H1 (cell line): ENCODE measurements around the gene PDE4D. TPM values are rescaled to one million over a fixed set of nuclear protein-coding genes. Genes with fewer than 3 reads are reported as not detected.

Source experiments
- CTCF ChIA-PET: fragments of 300-600 bp; sonication (Branson Sonifier 250); formaldehyde crosslinking; loops from one replicate; lab custom pipeline; 2021; ENCODE audit not compliant: partially characterized antibody; lab: Charles Lee
- POLR2A ChIA-PET: fragments of 300-600 bp; sonication (Branson Sonifier 250); formaldehyde crosslinking; loops from one replicate; lab custom pipeline; 2021; ENCODE audit warnings: inconsistent platforms; ENCODE audit not compliant: partially characterized antibody; lab: Charles Lee
- DNase-seq, 2 experiments: peaks; one replicate each; pipeline versions ENCODE4 v3.0.0 to v3.0.0-alpha.2; 2010 to 2022; ENCODE audit warnings: low spot score in 2 of 2, low read depth in 1 of 2, mixed read lengths in 1 of 2
- FAIRE-seq: peaks from 2 replicates; lab custom pipeline; 2011; peaks lifted over from hg19 to GRCh38; lab: Jason Lieb, UNC
- H2AFZ ChIP-seq: 2 replicates; pipeline ENCODE4 v1.8.1; 2012; ENCODE audit warnings: low read length, inconsistent platforms
- H2AK5ac ChIP-seq: 2 replicates; pipeline ENCODE4 v1.6.1; 2013; ENCODE audit warnings: low read depth, low read length
- H2BK120ac ChIP-seq: replicated peaks from 2 replicates; pipeline ENCODE3; 2013; ENCODE audit warnings: low read depth, low read length, inconsistent platforms
- H2BK12ac ChIP-seq: 2 replicates; pipeline ENCODE4 v1.6.1; 2013; ENCODE audit warnings: low read depth, low read length
- H2BK15ac ChIP-seq: 2 replicates; pipeline ENCODE4 v1.6.1; 2013; ENCODE audit warnings: low read length
- H2BK20ac ChIP-seq: 2 replicates; pipeline ENCODE4 v1.6.1; 2013; ENCODE audit warnings: low read length
- H2BK5ac ChIP-seq: 2 replicates; pipeline ENCODE4 v1.6.1; 2013; ENCODE audit warnings: low read depth, low read length
- H3K14ac ChIP-seq: 2 replicates; pipeline ENCODE4 v1.6.1; 2013; ENCODE audit warnings: inconsistent platforms; ENCODE audit not compliant: insufficient read length
- H3K18ac ChIP-seq: 2 replicates; pipeline ENCODE4 v1.6.1; 2013; ENCODE audit warnings: low read length; ENCODE audit errors: extremely low read depth
- H3K23ac ChIP-seq: 2 replicates; pipeline ENCODE4 v1.6.1; 2013; ENCODE audit warnings: inconsistent platforms; ENCODE audit not compliant: insufficient read length
- H3K23me2 ChIP-seq: 2 replicates; pipeline ENCODE4 v1.6.1; 2013; ENCODE audit warnings: low read depth, low read length
- H3K27ac ChIP-seq: 2 replicates; pipeline ENCODE4 v1.6.1; 2011; ENCODE audit warnings: low read depth, low read length, inconsistent platforms
- H3K27me3 ChIP-seq, 4 experiments: replicated peaks in 1 of 4; 1 replicate in 1 of 4; 2 replicates in 3 of 4; pipeline versions ENCODE4 v1.6.1 to v1.8.1; 2011 to 2013; ENCODE audit warnings: low read length in 3 of 4, mild to moderate bottlenecking in 3 of 4, inconsistent platforms in 2 of 4, mixed read lengths in 2 of 4, moderate library complexity in 1 of 4; ENCODE audit not compliant: control insufficient read depth in 3 of 4, insufficient read depth in 3 of 4; ENCODE audit errors: extremely low read depth in 1 of 4
- H3K36me3 ChIP-seq, 4 experiments: 2 replicates each; pipeline versions ENCODE4 v1.6.1 to v1.8.1; 2011 to 2013; ENCODE audit warnings: mild to moderate bottlenecking in 4 of 4, low read length in 3 of 4, moderate library complexity in 2 of 4, control low read depth in 1 of 4, inconsistent platforms in 1 of 4; ENCODE audit not compliant: insufficient read depth in 4 of 4, control insufficient read depth in 2 of 4
- H3K4ac ChIP-seq: replicated peaks from 2 replicates; pipeline ENCODE3; 2013; ENCODE audit warnings: low read length, low read depth, mixed read lengths, inconsistent platforms; ENCODE audit not compliant: insufficient read length
- H3K4me1 ChIP-seq, 4 experiments: replicated peaks in 1 of 4; 1 replicate in 1 of 4; 2 replicates in 3 of 4; pipeline versions ENCODE4 v1.6.1 to v1.8.1; 2011 to 2013; ENCODE audit warnings: low read length in 3 of 4, inconsistent platforms in 2 of 4, mixed read lengths in 1 of 4; ENCODE audit not compliant: insufficient read depth in 4 of 4, control insufficient read depth in 3 of 4
- H3K4me2 ChIP-seq, 2 experiments: 2 replicates each; pipeline versions ENCODE4 v1.6.1 to v1.8.1; 2011 to 2013; ENCODE audit warnings: low read depth in 2 of 2, low read length in 2 of 2, control low read depth in 1 of 2, inconsistent platforms in 1 of 2, mild to moderate bottlenecking in 1 of 2; ENCODE audit not compliant: insufficient read depth in 1 of 2
- H3K4me3 ChIP-seq, 4 experiments: fragments of 200-600, 300-600 bp in 1 of 4; sonication (generic), shearing (Covaris generic), sonication (Bioruptor Twin) in 1 of 4; 2 replicates each; pipeline versions ENCODE4 v1.5.1 to v1.8.1; 2011 to 2016; ENCODE audit warnings: low read length in 4 of 4, low read depth in 3 of 4, control low read depth in 2 of 4, inconsistent platforms in 2 of 4, mild to moderate bottlenecking in 2 of 4, mixed read lengths in 1 of 4, moderate library complexity in 1 of 4; ENCODE audit not compliant: insufficient read depth in 2 of 4; ENCODE audit errors: extremely low read depth in 1 of 4
- H3K56ac ChIP-seq: replicated peaks from 2 replicates; pipeline ENCODE3; 2013; ENCODE audit warnings: low read depth, mild to moderate bottlenecking, mixed read lengths, low read length, inconsistent platforms; ENCODE audit not compliant: insufficient read length
- H3K79me1 ChIP-seq: 2 replicates; pipeline ENCODE4 v1.6.1; 2013; ENCODE audit warnings: low read depth, low read length, control low read depth
- H3K79me2 ChIP-seq, 2 experiments: 2 replicates each; pipeline versions ENCODE4 v1.6.1 to v1.8.1; 2012 to 2013; ENCODE audit warnings: low read length in 2 of 2, mild to moderate bottlenecking in 2 of 2, inconsistent platforms in 1 of 2; ENCODE audit not compliant: insufficient read depth in 2 of 2, control insufficient read depth in 1 of 2
- H3K9ac ChIP-seq, 4 experiments: replicated peaks in 1 of 4; 1 replicate in 1 of 4; 2 replicates in 3 of 4; pipeline versions ENCODE4 v1.6.1 to v1.8.1; 2011 to 2013; ENCODE audit warnings: low read depth in 3 of 4, low read length in 3 of 4, control low read depth in 2 of 4, mild to moderate bottlenecking in 2 of 4, moderate library complexity in 2 of 4, inconsistent platforms in 1 of 4; ENCODE audit errors: extremely low read depth in 1 of 4
- H3K9me3 ChIP-seq, 2 experiments: 2 replicates each; pipeline versions ENCODE4 v1.6.1 to v1.8.1; 2012 to 2013; ENCODE audit warnings: mild to moderate bottlenecking in 2 of 2, moderate library complexity in 2 of 2, control low read depth in 1 of 2, inconsistent platforms in 1 of 2, low read depth in 1 of 2, low read length in 1 of 2, mixed read lengths in 1 of 2; ENCODE audit not compliant: insufficient read depth in 2 of 2
- H4K20me1 ChIP-seq, 2 experiments: replicated peaks in 1 of 2; 2 replicates each; pipeline versions ENCODE3 to v1.8.1; 2011 to 2013; ENCODE audit warnings: inconsistent platforms in 2 of 2, low read length in 2 of 2, mild to moderate bottlenecking in 1 of 2; ENCODE audit not compliant: insufficient read depth in 2 of 2, control insufficient read depth in 1 of 2
- H4K5ac ChIP-seq: 2 replicates; pipeline ENCODE4 v1.6.1; 2013; ENCODE audit warnings: low read length, low read depth, mixed read lengths, inconsistent platforms; ENCODE audit not compliant: insufficient read length
- H4K8ac ChIP-seq: 2 replicates; pipeline ENCODE4 v1.8.0; 2013; ENCODE audit warnings: mild to moderate bottlenecking, moderate library complexity, low read length, inconsistent platforms; ENCODE audit not compliant: insufficient read depth; ENCODE audit errors: extremely low read depth
- H4K91ac ChIP-seq: replicated peaks from 2 replicates; pipeline ENCODE3; 2013; ENCODE audit warnings: low read length, mixed read lengths, inconsistent platforms; ENCODE audit not compliant: insufficient read length
- CTBP2 ChIP-seq: IDR thresholded peaks from 2 replicates; pipeline ENCODE4 v1.7.0; 2011; ENCODE audit warnings: borderline replicate concordance, mild to moderate bottlenecking, moderate library complexity, mixed read lengths, low read length; ENCODE audit not compliant: insufficient read depth, insufficient read length
- EGR1 ChIP-seq: IDR thresholded peaks from 2 replicates; pipeline ENCODE4 v1.6.1; 2011; ENCODE audit warnings: low read depth, low read length, borderline replicate concordance
- KDM1A ChIP-seq: fragments of 200-600, 300-600 bp; sonication (generic); IDR thresholded peaks from 2 replicates; pipeline ENCODE4 v1.7.1; 2016; ENCODE audit warnings: mild to moderate bottlenecking, low read length, borderline replicate concordance
- POLR2A ChIP-seq, 2 experiments: IDR thresholded peaks; 1 replicate in 1 of 2; 2 replicates in 1 of 2; pipeline ENCODE4 v1.6.1; 2011; ENCODE audit warnings: low read depth in 2 of 2, low read length in 2 of 2, mild to moderate bottlenecking in 2 of 2; ENCODE audit errors: control extremely low read depth in 1 of 2
- RNF2 ChIP-seq: fragments of 200-900, 300-1000 bp; sonication (generic); IDR thresholded peaks from 2 replicates; pipeline ENCODE4 v1.7.1; 2016; ENCODE audit warnings: borderline replicate concordance, low read depth, mild to moderate bottlenecking, antibody characterized with exemption, low read length; ENCODE audit not compliant: poor library complexity, severe bottlenecking; ENCODE audit errors: missing control alignments
- SIRT6 ChIP-seq: IDR thresholded peaks from one replicate; pipeline ENCODE4 v1.7.1; 2012; ENCODE audit warnings: low read length, inconsistent platforms
- WGBS, 2 experiments: shearing (Covaris generic) in 1 of 2; methylation state at CpG; one replicate each; pipeline versions ENCODE4 v1.1.6 to v1.1.7; 2013 to 2015; ENCODE audit warnings: low lambda C conversion rate in 2 of 2, mixed read lengths in 2 of 2, inconsistent platforms in 1 of 2, low coverage in 1 of 2, missing lambda C conversion rate in 1 of 2; ENCODE audit not compliant: insufficient replicate concordance in 2 of 2, insufficient coverage in 1 of 2, insufficient read length in 1 of 2; ENCODE audit errors: extremely low coverage in 1 of 2, missing lambda C conversion rate in 1 of 2; 5-methylcytosine and 5-hydroxymethylcytosine counted together
- long read RNA-seq, 2 experiments: library from RNA in 1 of 2; library from capped mRNA in 1 of 2; stranded (forward); transcript quantifications; one replicate each; pipeline ENCODE4 v2.0.0, GENCODE V29; 2021; ENCODE audit warnings: inconsistent platforms in 1 of 2
- polyA minus RNA-seq, 3 experiments: library from RNA; depleted of rRNA, polyadenylated mRNA; stranded (reverse); fragments of >200 nt; gene quantifications; 1 replicate in 2 of 3; 2 replicates in 1 of 3; pipeline ENCODE4 v1.2.3, GENCODE V29; 2011
- polyA plus RNA-seq, 7 experiments: library from polyadenylated mRNA; depleted of rRNA in 3 of 7; stranded (reverse) in 5 of 7; unstranded in 2 of 7; fragments of >200 nt in 5 of 7; fragments of 200-250 nt in 2 of 7; gene quantifications; 1 replicate in 5 of 7; 2 replicates in 1 of 7; 4 replicates in 1 of 7; pipeline versions ENCODE4 v1.2.1 to v1.2.3, GENCODE V29; 2011 to 2013; ENCODE audit warnings: missing spikeins in 2 of 7, mixed read lengths in 2 of 7
- total RNA-seq: library from RNA; stranded (reverse); fragmentation: NEBNext Ultra II Directional; extraction: Animal tissue kit (Norgen Biotek cat#: 25700); gene quantifications from 2 replicates; pipeline ENCODE4 v1.2.1, GENCODE V29; 2021

Gene PDE4D
- 3.1 and 3.7 TPM in 2 replicates for total RNA-seq
- polyA plus RNA-seq (2011; rRNA removed): 0.88 and 2.3 TPM in 2 replicates
- polyA plus RNA-seq (2011; cell fraction: cytosol; rRNA removed): 0.52 TPM
- 1.9 TPM for polyA plus RNA-seq (2011; cell fraction: nucleus; rRNA removed)
- polyA plus RNA-seq (2012, experiment 1 of 2): 0.71 to 1.0 TPM (median 0.76 TPM) in 4 replicates
- polyA plus RNA-seq (2012, experiment 2 of 2): 0.05 TPM
- 0.85 TPM for polyA plus RNA-seq (2013, experiment 1 of 2)
- 0.99 TPM for polyA plus RNA-seq (2013, experiment 2 of 2)
- 7.3 and 9.0 TPM in 2 replicates for polyA minus RNA-seq (2011; rRNA and poly(A)+ RNA removed)
- 1.8 TPM for polyA minus RNA-seq (2011; cell fraction: cytosol; rRNA and poly(A)+ RNA removed)
- polyA minus RNA-seq (2011; cell fraction: nucleus; rRNA and poly(A)+ RNA removed): 11.8 TPM
- long read RNA-seq, experiment 1, partial matches to known transcripts: 1 of 2 reads
- long read RNA-seq, experiment 1, other reads (novel, unspliced or antisense): 1 of 2 reads
- long read RNA-seq, experiment 2: 0 reads

DNA sequence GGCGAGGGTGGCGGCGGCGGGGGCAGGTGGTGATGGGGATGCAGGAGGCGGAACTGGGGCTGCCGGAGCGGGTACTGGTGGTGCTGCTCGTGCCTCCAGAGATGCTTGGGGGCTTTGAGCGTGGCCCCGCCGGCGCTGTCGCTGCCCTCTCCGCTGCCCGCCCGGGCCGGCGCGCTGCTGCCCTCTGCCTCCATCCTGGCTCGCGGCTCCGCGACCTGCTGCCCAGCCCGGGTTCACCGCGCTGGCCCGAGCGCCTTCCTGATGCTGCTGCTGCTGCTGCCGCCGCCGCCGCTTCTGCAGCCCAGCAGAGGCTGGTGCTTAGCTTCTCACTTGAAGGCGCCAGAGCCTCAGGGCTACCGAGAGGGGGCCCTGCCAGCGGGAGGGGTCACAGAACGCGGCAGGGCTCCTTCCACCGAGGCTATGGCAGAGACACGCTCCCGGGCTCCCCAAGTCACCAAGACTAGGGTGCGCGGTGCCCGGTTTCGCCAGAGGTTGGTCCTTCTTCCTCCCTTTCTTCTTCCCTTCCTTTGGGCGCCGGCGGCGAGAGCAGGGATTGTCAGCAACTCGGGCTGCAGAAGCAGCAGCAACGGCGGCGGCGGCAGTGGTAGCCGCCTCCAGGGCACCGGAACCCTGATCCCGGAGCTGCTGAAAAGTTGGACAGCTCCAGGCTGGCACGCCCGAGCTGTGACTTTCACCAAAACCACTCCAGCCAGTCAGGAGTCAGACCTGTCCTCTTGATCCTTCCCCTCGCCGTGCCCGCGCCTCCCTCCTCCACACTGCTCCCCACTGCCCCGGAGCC, at the start of gene PDE4D:
TSS of gene PDE4D (minus strand) at position 298 of the 799 bp plus-strand sequence.
- Histone ChIP-seq H3K9me3 (no peaks in the 10 kb centered on the region), H2BK12ac (no peak within 1 kb of the TSS), H2BK20ac (no peak within 1 kb of the TSS), H3K4me2 (peak within 1 kb of the TSS; percentile 97 to 98), H2BK120ac (no peak within 1 kb of the TSS), H3K4me1 (peaks cover 0 to 10% (median 2%) of the 10 kb centered on the region in 4 experiments; a peak in 3 of 7 replicates), H2AFZ (peak within 1 kb of the TSS; percentile 86), H3K4ac (no peak within 1 kb of the TSS), H4K8ac (peak within 1 kb of the TSS; percentile 58; the same call in 1 of the 2 replicates), H3K18ac (no peak within 1 kb of the TSS), H3K27me3 (peaks cover 9 to 38% (median 32%) of the 10 kb centered on the region in 4 experiments), H3K79me1 (no peaks in the 10 kb centered on the region), H2BK5ac (no peak within 1 kb of the TSS), H4K91ac (no peak within 1 kb of the TSS), H3K27ac (no peak within 1 kb of the TSS), H3K36me3 (no peaks in the 10 kb centered on the region), H3K9ac (no peak within 1 kb of the TSS), H2AK5ac (no peak within 1 kb of the TSS), H2BK15ac (no peak within 1 kb of the TSS), H3K23ac (no peak within 1 kb of the TSS), H3K56ac (no peak within 1 kb of the TSS), H3K14ac (no peak within 1 kb of the TSS), H3K4me3 (peak within 1 kb of the TSS; percentile 48 to 64 (median 53)), H4K5ac (no peak within 1 kb of the TSS), H3K23me2 (peaks cover 21% of the 10 kb centered on the region), H3K79me2 (no peaks in the 10 kb centered on the region), H4K20me1 (no peaks in the 10 kb centered on the region)
- FAIRE-seq: peak; percentile 62
- WGBS, 2 experiments: 3% methylated on average over 29 of the region's 63 CpGs; no CpG with 5 or more reads in 1 of the 2 experiments
- POLR2A ChIA-PET: no interaction called here
- CTCF ChIA-PET: interaction anchor here (0.8 to 1.5 kb wide), 5 partner anchors 9 to 122 kb away, joined by 3 to 6 read pairs (median 3); no protein-coding TSS in a partner anchor
- peak; percentile 61 to 85 for DNase-seq
- no peak for TF ChIP-seq KDM1A
- no peak for TF ChIP-seq POLR2A (IDR thresholded peaks at IDR 0.05; ENCODE audit: control extremely low read depth in 1 of 2, low read depth in 2 of 2, low read length in 2 of 2)
- no peak for TF ChIP-seq SIRT6
- TF ChIP-seq EGR1: no peak
- TF ChIP-seq CTBP2: peak; percentile 79
- TF ChIP-seq RNF2: no peak
